Activated naive CD8-positive, alpha-beta T cell treated with anti-CD3 and anti-CD28 coated beads, Interleukin-2, amount 10 ng/mL, durations not matched to agents 7 days and 5 days (primary cell): ENCODE measurements around the gene HDAC5. TPM values are rescaled to one million over a fixed set of nuclear protein-coding genes. Genes with fewer than 3 reads are reported as not detected.
"Not testable (repeated sequence)": the region's sequence is repeated elsewhere in the genome, so short reads cannot be mapped to it uniquely, and the experiment has no call there.

Source experiments
- ATAC-seq: fragments of 150-1000 bp; cut with Tn5 transposase; one replicate; pipeline ENCODE4 v1.10.0; 2021; ENCODE audit warnings: low read depth, moderate library complexity
- POLR2A ChIA-PET: fragments of 350-600 bp; sonication (Branson Sonifier 250); formaldehyde crosslinking; loops from one replicate; lab custom pipeline; 2021; ENCODE audit warnings: antibody characterized with exemption; lab: Charles Lee
- DNase-seq: peaks from one replicate; pipeline ENCODE4 v3.0.0; 2021
- H3K27ac Mint-ChIP-seq: one replicate; pipeline ENCODE4 v1.8.0; 2022; ENCODE audit warnings: mild to moderate bottlenecking, mixed read lengths
- H3K27me3 Mint-ChIP-seq: one replicate; pipeline ENCODE4 v1.8.0; 2022; ENCODE audit warnings: mild to moderate bottlenecking, moderate library complexity, mixed read lengths
- H3K36me3 Mint-ChIP-seq: one replicate; pipeline ENCODE4 v1.8.0; 2021; ENCODE audit warnings: mild to moderate bottlenecking, mixed read lengths
- H3K4me1 Mint-ChIP-seq: one replicate; pipeline ENCODE4 v1.8.0; 2021; ENCODE audit warnings: mixed read lengths
- H3K4me3 Mint-ChIP-seq: one replicate; pipeline ENCODE4 v1.8.0; 2022; ENCODE audit warnings: mild to moderate bottlenecking, moderate library complexity, mixed read lengths
- H3K9me3 Mint-ChIP-seq: one replicate; pipeline ENCODE4 v1.8.0; 2021; ENCODE audit warnings: mixed read lengths
- total RNA-seq, 2 experiments: library from RNA; stranded (reverse); gene quantifications; one replicate each; pipeline ENCODE4 v1.2.3, GENCODE V29; 2021

HDAC5 gene
- total RNA-seq, result 10 to 100 TPM; 46.2 to 48.4 TPM

DNA sequence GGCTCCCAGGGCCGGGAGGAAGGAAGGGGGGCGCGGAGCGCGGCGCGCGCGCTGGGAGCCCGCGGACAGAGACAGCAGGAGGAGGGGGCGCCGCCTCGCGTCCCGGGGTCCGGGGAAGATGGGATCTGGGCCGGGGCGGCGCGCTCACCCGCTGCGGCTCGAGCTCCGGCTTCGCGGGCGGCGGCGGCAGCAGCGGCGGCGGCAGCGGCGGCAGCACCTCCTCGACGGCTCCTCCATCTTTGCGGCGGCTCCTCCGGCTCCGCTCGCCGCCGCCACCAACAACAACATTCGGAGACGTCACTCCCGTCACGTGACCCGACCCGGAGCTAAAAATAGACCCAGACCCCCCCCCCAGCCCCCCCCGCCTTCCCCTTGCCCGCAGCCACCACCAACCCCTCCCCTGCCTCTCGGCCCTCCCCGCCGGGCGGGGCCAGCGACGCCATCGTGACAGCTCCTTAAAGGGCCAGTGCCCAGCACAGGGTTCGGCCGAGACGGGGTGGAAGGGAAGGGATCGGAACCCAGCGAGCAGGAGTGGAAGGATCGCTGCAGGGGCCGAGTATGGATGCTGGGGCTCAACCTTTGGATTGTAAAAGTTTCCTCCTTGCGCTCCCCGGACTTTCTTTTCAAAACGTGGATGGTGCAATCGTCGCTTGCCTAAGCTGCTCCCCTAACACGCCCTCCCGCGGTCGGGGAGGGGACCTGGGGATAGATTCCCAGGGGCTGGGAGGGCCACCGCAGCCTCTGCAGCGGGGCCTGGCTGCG, at the start of gene HDAC5:
Gene HDAC5, minus strand, starts transcription at position 286 of the 762 bp plus-strand sequence. CDS start 6,126 bp downstream, outside the sequence.
- Mint-ChIP-seq H3K4me3 (peak within 1 kb of the TSS; percentile 94), H3K36me3 (no peaks in the 10 kb centered on the region), H3K27ac (peak within 1 kb of the TSS; percentile 98), H3K9me3 (no peaks in the 10 kb centered on the region), H3K4me1 (peaks cover 12% of the 10 kb centered on the region), H3K27me3 (peaks cover 8% of the 10 kb centered on the region)
- POLR2A ChIA-PET, result interaction anchor here (0.9 to 2.5 kb wide), 13 partner anchors 11 to 204 kb away, joined by 3 to 17 read pairs (median 4); partner anchors contain the start of genes G6PC3, LSM12, TMEM101 and TMUB2
- peak; percentile 94 for DNase-seq
- peak; percentile 94 for ATAC-seq

- Mint-ChIP-seq H3K4me1 (no peaks in the 10 kb centered on the region), H3K27me3 (no peaks in the 10 kb centered on the region), H3K4me3 (no peak overlapping the region), H3K36me3 (peaks cover 6% of the 10 kb centered on the region), H3K27ac (peak overlapping the region; percentile 33), H3K9me3 (no peaks in the 10 kb centered on the region)
- ATAC-seq (no peak), DNase-seq (no peak)
- POLR2A ChIA-PET, result interaction anchor here (1.0 to 4.6 kb wide), 3 partner anchors 10 to 105 kb away, joined by 3 to 27 read pairs (median 4); partner anchors contain the start of gene TMUB2
Observed at GRCh38 chr17:44171931-44172455, 48.6 kb upstream of the HDAC5 start.

GRCh38 chr17:44170499-44171201, 47.2 kb upstream of the HDAC5 start, which contains the start of gene ASB16:
TSS of gene ASB16 (plus strand) at chr17:44170704. CDS start at chr17:44170790, 86 bp downstream.
- H3K4me1 Mint-ChIP-seq, result no peaks in the 10 kb centered on the region
- H3K4me3 Mint-ChIP-seq, result no peak within 1 kb of the TSS
- DNase-seq (no peak), ATAC-seq (no peak)
- no peaks in the 10 kb centered on the region for H3K9me3 Mint-ChIP-seq
- H3K27me3 Mint-ChIP-seq, result no peaks in the 10 kb centered on the region
- no peak within 1 kb of the TSS for H3K27ac Mint-ChIP-seq
- peaks cover under 1% of the 10 kb centered on the region for H3K36me3 Mint-ChIP-seq
- POLR2A ChIA-PET, result interaction anchor here (1.1 to 4.6 kb wide), 2 partner anchors 15 to 31 kb away, joined by 3 to 27 read pairs; partner anchors contain the start of gene TMUB2

- no peaks in the 10 kb centered on the region for H3K27me3 Mint-ChIP-seq
- no peaks in the 10 kb centered on the region for H3K9me3 Mint-ChIP-seq
- DNase-seq (no peak), ATAC-seq (no peak)
- H3K27ac Mint-ChIP-seq, result no peak overlapping the region
- no peaks in the 10 kb centered on the region for H3K36me3 Mint-ChIP-seq
- POLR2A ChIA-PET, result interaction anchor here (1.1 to 4.6 kb wide), 2 partner anchors 15 to 32 kb away, joined by 3 to 27 read pairs; partner anchors contain the start of gene TMUB2
- H3K4me1 Mint-ChIP-seq, result no peaks in the 10 kb centered on the region
- no peak overlapping the region for H3K4me3 Mint-ChIP-seq
Observed at GRCh38 chr17:44170135-44170498, 46.7 kb upstream of the HDAC5 start.

- Mint-ChIP-seq H3K4me3 (no peak overlapping the region), H3K27me3 (no peaks in the 10 kb centered on the region), H3K27ac (no peak overlapping the region), H3K9me3 (no peaks in the 10 kb centered on the region), H3K4me1 (no peaks in the 10 kb centered on the region), H3K36me3 (no peaks in the 10 kb centered on the region)
- POLR2A ChIA-PET, result no interaction called here
- no peak for DNase-seq
- no peak for ATAC-seq
Observed at GRCh38 chr17:44167181-44167861, 43.9 kb upstream of the HDAC5 start.

GRCh38 chr17:44164476-44164875, 41.0 kb upstream of the HDAC5 start:
- Mint-ChIP-seq H3K9me3 (no peaks in the 10 kb centered on the region), H3K36me3 (peaks cover 1% of the 10 kb centered on the region), H3K4me3 (no peak overlapping the region), H3K27me3 (no peaks in the 10 kb centered on the region), H3K27ac (no peak overlapping the region), H3K4me1 (no peaks in the 10 kb centered on the region)
- ATAC-seq (no peak), DNase-seq (no peak)
- POLR2A ChIA-PET, result interaction anchor here (0.6 kb wide), 1 partner anchor 57 kb away, joined by 4 read pairs; no protein-coding TSS in a partner anchor

- Mint-ChIP-seq H3K9me3 (no peaks in the 10 kb centered on the region), H3K27ac (no peak overlapping the region), H3K27me3 (no peaks in the 10 kb centered on the region), H3K4me1 (no peaks in the 10 kb centered on the region), H3K4me3 (no peak overlapping the region), H3K36me3 (peaks cover 7% of the 10 kb centered on the region)
- no peak for DNase-seq
- POLR2A ChIA-PET, result no interaction called here
- no peak for ATAC-seq
Observed at GRCh38 chr17:44159519-44160210, 36.2 kb upstream of the HDAC5 start.

GRCh38 chr17:44155488-44155887, 32.0 kb upstream of the HDAC5 start:
- Mint-ChIP-seq H3K4me3 (no peak overlapping the region), H3K27ac (no peak overlapping the region), H3K27me3 (no peaks in the 10 kb centered on the region), H3K36me3 (peaks cover 14% of the 10 kb centered on the region), H3K4me1 (peaks cover 6% of the 10 kb centered on the region), H3K9me3 (no peaks in the 10 kb centered on the region)
- ATAC-seq (no peak), DNase-seq (no peak)
- POLR2A ChIA-PET, result interaction anchor here (0.5 kb wide), 1 partner anchor 112 kb away, joined by 4 read pairs; no protein-coding TSS in a partner anchor

DNA sequence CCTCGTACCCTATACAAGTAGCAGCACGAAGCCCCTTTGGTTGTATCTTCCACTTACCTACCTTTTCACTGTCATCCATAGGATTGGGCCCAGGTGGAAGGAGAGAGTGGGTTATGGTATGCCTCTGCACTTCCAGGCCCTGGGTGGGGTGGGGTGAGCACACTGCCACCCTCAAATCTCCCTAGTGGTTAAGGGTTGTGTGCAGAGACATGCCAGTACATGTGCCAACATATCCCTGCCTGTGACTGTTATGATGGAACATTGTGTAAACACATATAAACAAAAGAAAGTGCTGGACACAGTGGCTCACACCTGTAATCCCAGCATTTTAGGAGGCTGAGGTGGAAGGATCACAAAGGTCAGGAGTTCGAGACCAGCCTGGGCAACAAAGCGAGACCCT, 29.4 kb upstream of the HDAC5 start:
- no peak for ATAC-seq

DNA sequence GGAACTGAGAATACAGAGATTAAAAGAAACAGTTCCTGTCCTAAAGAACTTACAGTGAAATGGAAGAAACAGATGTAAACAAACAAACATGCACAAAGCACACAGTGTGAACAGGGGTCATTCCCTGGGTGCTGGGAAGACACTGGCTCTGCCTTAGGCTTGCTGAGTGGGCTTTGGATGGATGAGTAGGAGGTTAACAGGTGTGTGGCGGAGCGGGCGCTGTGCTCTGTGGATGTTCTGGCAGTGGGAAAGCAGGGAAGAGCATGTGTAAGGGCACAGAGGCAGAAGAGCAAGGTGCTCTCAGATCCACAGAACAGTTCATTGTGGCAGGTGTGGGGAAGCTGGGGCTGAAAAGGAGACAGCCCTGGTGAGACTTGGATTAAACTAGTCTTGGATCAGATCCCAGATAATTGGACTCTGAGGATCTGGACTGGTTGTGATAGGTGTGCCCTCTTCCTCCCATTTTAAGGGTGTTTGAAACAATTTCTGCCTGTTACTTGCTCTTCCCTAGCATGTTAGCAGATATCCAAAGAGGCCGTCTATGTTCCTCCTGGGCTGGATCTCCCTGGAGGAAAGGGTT, 26.4 kb upstream of the HDAC5 start:
- Mint-ChIP-seq H3K9me3 (no peaks in the 10 kb centered on the region), H3K27ac (no peak overlapping the region), H3K4me3 (no peak overlapping the region), H3K27me3 (no peaks in the 10 kb centered on the region), H3K36me3 (peaks cover 22% of the 10 kb centered on the region), H3K4me1 (peaks cover 21% of the 10 kb centered on the region)
- POLR2A ChIA-PET, result interaction anchor here (1.3 kb wide), 1 partner anchor 26 kb away, joined by 3 read pairs; the partner anchor contains the start of gene HDAC5
- DNase-seq, result no peak
- no peak for ATAC-seq

More for the DNA sequence above, 29.4 kb upstream of the HDAC5 start:
- Mint-ChIP-seq H3K9me3 (no peaks in the 10 kb centered on the region), H3K4me1 (peaks cover 14% of the 10 kb centered on the region), H3K27me3 (no peaks in the 10 kb centered on the region), H3K27ac (no peak overlapping the region), H3K4me3 (peak overlapping the region; percentile 2), H3K36me3 (peaks cover 17% of the 10 kb centered on the region)
- POLR2A ChIA-PET, result no interaction called here
- DNase-seq, result no peak

GRCh38 chr17:44149066-44149465, 25.6 kb upstream of the HDAC5 start:
- POLR2A ChIA-PET, result interaction anchor here (0.6 to 1.3 kb wide), 3 partner anchors 26 to 141 kb away, joined by 3 to 6 read pairs (median 3); partner anchors contain the start of gene HDAC5
- Mint-ChIP-seq H3K4me1 (peaks cover 21% of the 10 kb centered on the region), H3K36me3 (peaks cover 22% of the 10 kb centered on the region)
- H3K27me3 Mint-ChIP-seq, ATAC-seq, H3K9me3 Mint-ChIP-seq, H3K27ac Mint-ChIP-seq, H3K4me3 Mint-ChIP-seq, DNase-seq: not testable (repeated sequence)

- no peak overlapping the region for H3K27ac Mint-ChIP-seq
- peaks cover 21% of the 10 kb centered on the region for H3K4me1 Mint-ChIP-seq
- POLR2A ChIA-PET, result interaction anchor here (1.1 kb wide), 1 partner anchor 38 kb away, joined by 3 read pairs; no protein-coding TSS in a partner anchor
- H3K4me3 Mint-ChIP-seq, result no peak overlapping the region
- H3K27me3 Mint-ChIP-seq, result no peaks in the 10 kb centered on the region
- peaks cover 18% of the 10 kb centered on the region for H3K36me3 Mint-ChIP-seq
- ATAC-seq, result no peak
- no peak for DNase-seq
- H3K9me3 Mint-ChIP-seq, result no peaks in the 10 kb centered on the region
Observed at GRCh38 chr17:44147812-44148211, 24.4 kb upstream of the HDAC5 start.
